Right atrium auricular region (tissue), 2 donors: ENCODE data around the gene SMOC2. TPM values are rescaled to one million over a fixed set of nuclear protein-coding genes. Genes with fewer than 3 reads are reported as not detected.

ENCODE experiments used
- DNase-seq: peaks from one replicate; pipeline ENCODE4 v3.0.0-alpha.2; 2019; ENCODE audit warnings: low spot score
- H3K27ac ChIP-seq, 2 donors: fragments of 200-600 bp; sonication (generic); 1 replicate in 1 of 2; 2 replicates in 1 of 2; pipeline ENCODE4 v1.5.1; 2016 to 2019
- H3K27me3 ChIP-seq, 2 donors: fragments of 200-600 bp; sonication (generic); one replicate each; pipeline versions ENCODE4 v1.5.1 to v1.6.0; 2017 to 2019
- H3K36me3 ChIP-seq: fragments of 200-600 bp; sonication (generic); one replicate; pipeline ENCODE4 v1.5.1; 2016
- H3K4me1 ChIP-seq, 2 donors: fragments of 200-600 bp; sonication (generic); one replicate each; pipeline versions ENCODE4 v1.5.1 to v1.6.0; 2017 to 2019
- H3K4me3 ChIP-seq, 2 donors: fragments of 200-600 bp; sonication (generic); 1 replicate in 1 of 2; 2 replicates in 1 of 2; pipeline ENCODE4 v1.5.1; 2017 to 2019; ENCODE audit warnings: mild to moderate bottlenecking in 1 of 2, moderate library complexity in 1 of 2
- H3K9me3 ChIP-seq, 2 donors: fragments of 200-600 bp; sonication (generic); one replicate each; pipeline ENCODE4 v1.5.1; 2019
- total RNA-seq, 2 donors: library from RNA; depleted of rRNA; stranded (reverse); fragments of >200 nt; gene quantifications; one replicate each; pipeline ENCODE4 v1.1.0, GENCODE V29; 2016
- TF ChIP-seq, protein P1 (sequence below), 2 donors: fragments of 200-600 bp; sonication (generic); IDR thresholded peaks; one replicate each; pipeline ENCODE4 v1.5.1; 2019; ENCODE audit warnings: antibody characterized with exemption in 2 of 2

The SMOC2 gene
- total RNA-seq, 2 donors from 2014 or later = 10.8 to 31.7 TPM

DNA sequence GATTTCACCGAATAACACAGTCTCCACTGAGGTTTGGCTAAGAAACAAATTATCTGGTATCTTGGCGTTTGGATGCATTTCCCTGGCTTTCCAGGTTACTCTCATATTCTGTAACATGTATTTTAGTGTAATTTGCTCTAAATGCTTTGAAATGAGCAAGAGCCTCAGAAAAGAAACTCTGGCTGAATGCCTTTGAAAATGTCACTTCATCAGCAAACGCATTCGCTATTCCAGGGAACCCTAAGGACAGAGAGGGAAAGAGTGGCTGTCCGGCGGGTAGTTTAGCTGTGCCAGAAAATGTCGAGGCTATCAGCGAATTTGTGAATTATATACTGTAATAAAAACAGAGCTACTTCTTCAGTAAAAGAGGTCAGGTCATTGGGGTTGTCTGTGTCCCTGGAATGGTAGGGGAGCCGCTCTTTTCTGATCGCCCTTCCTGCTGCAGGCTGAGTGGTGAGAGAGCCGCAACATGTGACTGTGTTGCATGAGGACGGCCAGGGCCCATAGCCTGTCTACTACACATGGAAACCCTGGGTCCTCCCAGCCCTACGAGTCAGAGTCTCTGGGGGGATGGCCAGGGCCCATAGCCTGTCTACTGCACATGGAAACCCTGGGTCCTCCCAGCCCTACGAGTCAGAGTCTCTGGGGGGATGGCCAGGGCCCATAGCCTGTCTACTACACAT, 57.3 kb downstream of the SMOC2 start:
- Histone ChIP-seq H3K27ac (no peak overlapping the region), H3K4me3 (no peak overlapping the region), H3K9me3 (no peaks in the 10 kb centered on the region), H3K4me1 (no peaks in the 10 kb centered on the region), H3K27me3 (no peaks in the 10 kb centered on the region), H3K36me3 (no peaks in the 10 kb centered on the region)
- TF ChIP-seq, protein P1, sequence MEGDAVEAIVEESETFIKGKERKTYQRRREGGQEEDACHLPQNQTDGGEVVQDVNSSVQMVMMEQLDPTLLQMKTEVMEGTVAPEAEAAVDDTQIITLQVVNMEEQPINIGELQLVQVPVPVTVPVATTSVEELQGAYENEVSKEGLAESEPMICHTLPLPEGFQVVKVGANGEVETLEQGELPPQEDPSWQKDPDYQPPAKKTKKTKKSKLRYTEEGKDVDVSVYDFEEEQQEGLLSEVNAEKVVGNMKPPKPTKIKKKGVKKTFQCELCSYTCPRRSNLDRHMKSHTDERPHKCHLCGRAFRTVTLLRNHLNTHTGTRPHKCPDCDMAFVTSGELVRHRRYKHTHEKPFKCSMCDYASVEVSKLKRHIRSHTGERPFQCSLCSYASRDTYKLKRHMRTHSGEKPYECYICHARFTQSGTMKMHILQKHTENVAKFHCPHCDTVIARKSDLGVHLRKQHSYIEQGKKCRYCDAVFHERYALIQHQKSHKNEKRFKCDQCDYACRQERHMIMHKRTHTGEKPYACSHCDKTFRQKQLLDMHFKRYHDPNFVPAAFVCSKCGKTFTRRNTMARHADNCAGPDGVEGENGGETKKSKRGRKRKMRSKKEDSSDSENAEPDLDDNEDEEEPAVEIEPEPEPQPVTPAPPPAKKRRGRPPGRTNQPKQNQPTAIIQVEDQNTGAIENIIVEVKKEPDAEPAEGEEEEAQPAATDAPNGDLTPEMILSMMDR (IDR thresholded peaks at IDR 0.05) = no peak
- DNase-seq = no peak

DNA sequence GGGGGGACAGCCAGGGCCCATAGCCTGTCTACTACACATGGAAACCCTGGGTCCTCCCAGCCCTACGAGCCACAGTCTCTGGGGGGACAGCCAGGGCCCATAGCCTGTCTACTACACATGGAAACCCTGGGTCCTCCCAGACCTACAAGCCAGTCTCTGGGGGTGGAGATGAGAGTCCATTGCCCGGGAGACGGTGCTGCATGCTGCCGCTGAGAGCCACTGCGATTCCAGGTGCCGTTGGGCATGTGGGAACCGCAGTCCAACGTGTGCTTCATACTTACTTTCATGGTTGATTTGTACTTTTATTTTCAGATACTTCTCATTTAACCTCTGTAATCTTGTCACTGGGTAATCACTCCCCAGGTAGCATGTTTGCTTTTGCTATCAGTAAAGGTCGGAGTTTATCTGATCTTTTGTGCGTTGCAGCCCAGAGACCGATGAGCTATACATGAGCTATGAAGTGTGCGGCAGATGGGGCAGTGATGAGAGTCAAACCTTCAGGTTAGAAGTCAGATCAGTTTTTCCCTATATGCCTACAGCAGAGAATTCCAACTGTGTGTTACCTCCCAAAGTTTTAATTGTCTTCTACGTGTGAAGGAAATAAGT, 58.2 kb downstream of the SMOC2 start:
- Histone ChIP-seq H3K27me3 (no peaks in the 10 kb centered on the region), H3K9me3 (no peaks in the 10 kb centered on the region)
- TF ChIP-seq, protein P1 (IDR thresholded peaks at IDR 0.05) = no peak

DNA sequence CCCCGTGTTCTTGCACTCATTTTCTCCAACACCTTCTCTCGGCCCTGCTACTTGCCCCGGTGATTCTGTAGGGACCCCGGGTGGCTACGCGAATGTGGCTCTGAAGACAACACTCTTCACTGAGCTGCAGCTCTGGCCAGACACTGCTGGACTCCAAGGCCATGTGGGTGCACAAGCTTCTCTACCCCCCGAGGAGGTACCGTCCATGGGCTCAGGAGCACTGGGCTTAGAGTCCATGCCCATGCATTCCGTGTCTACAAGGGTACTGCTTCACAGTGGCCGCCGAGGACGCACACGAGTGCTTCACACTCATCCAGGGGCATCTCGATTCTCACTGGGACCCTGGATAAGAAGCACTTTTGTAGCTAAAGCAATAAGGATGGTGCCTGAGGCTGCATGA, 59.5 kb downstream of the SMOC2 start:
- TF ChIP-seq, protein P1 (IDR thresholded peaks at IDR 0.05) = no peak
- H3K36me3 ChIP-seq = no peaks in the 10 kb centered on the region
- no peak overlapping the region for H3K4me3 ChIP-seq
- H3K27ac ChIP-seq = no peak overlapping the region
- H3K4me1 ChIP-seq = no peaks in the 10 kb centered on the region
- DNase-seq = no peak
- no peaks in the 10 kb centered on the region for H3K27me3 ChIP-seq
- no peaks in the 10 kb centered on the region for H3K9me3 ChIP-seq

More for the DNA sequence above, 58.2 kb downstream of the SMOC2 start:
- Histone ChIP-seq H3K4me3 (no peak overlapping the region), H3K36me3 (no peaks in the 10 kb centered on the region), H3K27ac (no peak overlapping the region), H3K4me1 (no peaks in the 10 kb centered on the region)
- DNase-seq = no peak

DNA sequence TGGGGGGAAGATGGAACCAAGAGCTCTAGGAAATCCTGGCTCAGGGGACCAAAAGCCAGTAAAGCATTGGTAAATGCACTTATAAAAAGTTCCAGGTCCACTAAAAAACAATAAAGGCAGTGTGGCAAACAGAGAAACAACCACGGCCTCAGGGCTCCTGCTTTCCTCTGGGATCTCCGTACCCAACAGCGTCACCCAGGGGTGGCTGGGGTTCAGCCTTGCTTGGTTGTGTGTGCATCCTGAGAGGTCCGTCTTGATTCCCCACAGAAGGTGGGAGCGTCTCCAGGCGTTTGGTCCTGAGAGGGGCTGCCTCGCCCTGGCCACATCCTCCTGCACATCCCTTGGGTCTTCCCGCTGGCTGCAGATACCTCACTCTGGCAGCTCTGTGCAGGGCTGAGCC, 60.6 kb downstream of the SMOC2 start:
- Histone ChIP-seq H3K9me3 (no peaks in the 10 kb centered on the region), H3K27me3 (no peaks in the 10 kb centered on the region), H3K4me3 (no peak overlapping the region), H3K36me3 (no peaks in the 10 kb centered on the region), H3K27ac (no peak overlapping the region), H3K4me1 (no peaks in the 10 kb centered on the region)
- DNase-seq = no peak
- TF ChIP-seq, protein P1 (IDR thresholded peaks at IDR 0.05) = no peak

DNA sequence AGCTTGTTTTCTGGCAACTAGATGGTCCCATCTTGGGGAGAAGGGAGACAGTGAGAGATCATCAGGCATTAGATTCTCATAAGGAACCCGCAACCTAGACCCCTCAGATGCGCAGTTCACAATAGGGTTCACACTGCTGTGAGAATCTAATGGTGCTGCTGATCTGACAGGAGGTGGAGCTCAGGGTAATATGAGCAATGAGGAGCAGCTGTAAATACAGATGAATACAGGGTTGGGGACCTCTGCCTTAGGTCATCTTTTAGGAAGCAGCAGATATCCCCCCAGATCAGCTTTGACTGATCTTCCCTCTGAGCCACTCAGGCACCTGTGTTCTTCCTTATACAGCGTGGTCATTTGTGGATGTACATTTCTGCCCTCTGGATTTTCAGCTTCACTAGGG, 63.4 kb downstream of the SMOC2 start:
- Histone ChIP-seq H3K9me3 (no peaks in the 10 kb centered on the region), H3K4me1 (no peaks in the 10 kb centered on the region), H3K4me3 (no peak overlapping the region), H3K27me3 (no peaks in the 10 kb centered on the region), H3K36me3 (no peaks in the 10 kb centered on the region), H3K27ac (no peak overlapping the region)
- TF ChIP-seq, protein P1 (IDR thresholded peaks at IDR 0.05) = no peak
- no peak for DNase-seq
